ENCODE results near the gene PRRC2B.

Gene PRRC2B

DNA sequence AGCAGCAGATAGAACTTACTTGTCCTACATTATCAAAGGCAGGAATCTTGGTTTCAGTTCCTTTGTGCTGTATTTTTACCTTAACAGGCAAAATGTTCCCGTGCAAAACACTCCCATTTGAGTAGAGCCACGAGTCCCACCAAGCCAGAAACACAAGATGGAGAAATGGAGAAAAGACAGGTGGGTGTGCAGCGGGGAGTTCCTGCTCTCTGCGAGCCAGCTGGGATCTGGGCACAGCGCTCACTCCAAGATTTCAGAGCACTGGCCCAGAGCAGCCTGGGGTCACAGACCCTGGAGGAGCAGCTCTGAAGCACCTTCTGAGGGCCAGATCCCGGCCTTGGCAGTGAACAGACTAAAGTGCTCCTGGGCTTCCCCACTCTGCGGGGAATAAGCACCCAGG is 134.3 kb downstream of the PRRC2B start:
- no peak for TF ChIP-seq CTCF (IDR thresholded peaks at IDR 0.05; ENCODE audit: low read depth, low read length, missing control alignments)
- in situ Hi-C loops (cut with HindIII; ENCODE audit: low sequenced_read_pairs), result no loop called here
- H3K4me3 ChIP-seq (ENCODE audit: low read depth, low read length), result no peak overlapping the region
- DNase-seq (ENCODE audit: low read depth), result no peak

- TF ChIP-seq CTCF (IDR thresholded peaks at IDR 0.05; ENCODE audit: low read depth, low read length, missing control alignments), result no peak
- no peak overlapping the region for H3K4me3 ChIP-seq (ENCODE audit: low read depth, low read length)
- in situ Hi-C loops (cut with HindIII; ENCODE audit: low sequenced_read_pairs), result no loop called here
- DNase-seq (ENCODE audit: low read depth), result no peak
These were observed 135.1 kb downstream of the PRRC2B start for GRCh38 chr9:131528886-131529505.

GRCh38 chr9:131529597-131530545 is 136.0 kb downstream of the PRRC2B start:
- peak overlapping the region; percentile 72 for H3K4me3 ChIP-seq (ENCODE audit: low read depth, low read length)
- no peak for DNase-seq (ENCODE audit: low read depth)
- in situ Hi-C loops (cut with HindIII; ENCODE audit: low sequenced_read_pairs), result no loop called here
- TF ChIP-seq CTCF (IDR thresholded peaks at IDR 0.05; ENCODE audit: low read depth, low read length, missing control alignments), result no peak

GRCh38 chr9:131530546-131530919 is 136.6 kb downstream of the PRRC2B start:
- peak overlapping the region; percentile 72 for H3K4me3 ChIP-seq (ENCODE audit: low read depth, low read length)
- in situ Hi-C loops (cut with HindIII; ENCODE audit: low sequenced_read_pairs), result no loop called here
- TF ChIP-seq CTCF (IDR thresholded peaks at IDR 0.05; ENCODE audit: low read depth, low read length, missing control alignments), result peak; percentile 35
- no peak for DNase-seq (ENCODE audit: low read depth)

GRCh38 chr9:131530920-131531832 is 137.3 kb downstream of the PRRC2B start, which contains the start of gene UCK1:
TSS of gene UCK1 (minus strand) at chr9:131531263. CDS start at chr9:131531174, 89 bp downstream.
- in situ Hi-C loops (cut with HindIII; ENCODE audit: low sequenced_read_pairs), result no loop called here
- no peak for TF ChIP-seq CTCF (IDR thresholded peaks at IDR 0.05; ENCODE audit: low read depth, low read length, missing control alignments)
- peak within 1 kb of the TSS; percentile 72 for H3K4me3 ChIP-seq (ENCODE audit: low read depth, low read length)
- DNase-seq (ENCODE audit: low read depth), result peak; percentile 11

DNA sequence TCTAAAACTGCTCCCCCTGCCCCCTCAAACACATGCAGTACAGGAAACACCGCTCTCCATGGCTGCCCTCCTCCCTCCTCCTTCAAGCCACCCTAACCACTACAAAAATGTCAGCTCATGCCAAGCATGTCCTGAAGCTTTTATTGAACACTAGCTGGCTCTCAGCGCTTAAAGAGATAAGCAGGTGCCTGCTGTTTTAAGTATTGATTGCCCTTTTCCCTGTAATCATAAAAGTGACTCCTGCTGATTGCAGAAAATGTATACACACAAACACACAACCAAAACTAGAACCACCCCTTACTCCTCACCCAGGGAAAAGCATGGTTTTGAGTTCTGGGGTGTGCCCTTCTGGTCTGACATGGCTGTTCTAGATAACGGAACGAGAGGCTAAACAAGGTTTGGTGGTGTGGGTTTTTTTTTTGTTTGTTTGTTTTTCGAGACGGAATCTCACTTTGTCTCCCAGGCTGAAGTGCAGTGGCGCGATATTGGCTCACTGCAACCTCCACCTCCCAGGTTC is 140.9 kb downstream of the PRRC2B start:
- in situ Hi-C loops (cut with HindIII; ENCODE audit: low sequenced_read_pairs), result no loop called here
- TF ChIP-seq CTCF (IDR thresholded peaks at IDR 0.05; ENCODE audit: low read depth, low read length, missing control alignments), result no peak
- H3K4me3 ChIP-seq (ENCODE audit: low read depth, low read length), result no peak overlapping the region
- DNase-seq (ENCODE audit: low read depth), result no peak

Data from astrocyte of the cerebellum (primary cell).